Uterus (tissue), 2 donors: ENCODE measurements around the gene BAK1.

ENCODE experiments used
- CTCF ChIP-seq, 4 experiments: fragments of 200-600 bp in 2 of 4; fragments of 450-650 bp in 2 of 4; sonication (generic) in 2 of 4; IDR thresholded peaks; one replicate each; pipeline ENCODE4 v1.5.1; 2016 to 2019; ENCODE audit warnings: antibody characterized with exemption in 4 of 4, mild to moderate bottlenecking in 2 of 4, moderate library complexity in 1 of 4
- POLR2A ChIP-seq, 2 donors: fragments of 450-650 bp; IDR thresholded peaks; one replicate each; pipeline ENCODE4 v1.6.1; 2016; ENCODE audit warnings: antibody characterized with exemption in 2 of 2, mild to moderate bottlenecking in 1 of 2, moderate library complexity in 1 of 2

- TF ChIP-seq POLR2A (IDR thresholded peaks at IDR 0.05) (no peak), CTCF (IDR thresholded peaks at IDR 0.05) (no peak)
Observed at GRCh38 chr6:33599413-33599938, 19.4 kb upstream of the BAK1 start.
